Right lobe of liver (tissue), 4 donors: ENCODE data around the gene UGT1A10.

Experiments
- POLR2A ChIP-seq: fragments of 450-650 bp; IDR thresholded peaks from one replicate; pipeline ENCODE4 v1.6.1; 2017; ENCODE audit warnings: antibody characterized with exemption, mild to moderate bottlenecking
- TF ChIP-seq, protein P1 (sequence below), 4 donors: fragments of 200-600 bp in 3 of 4; fragments of 450-650 bp in 1 of 4; IDR thresholded peaks; one replicate each; pipeline versions ENCODE4 v1.5.1 to v1.8.0; 2016 to 2022; ENCODE audit warnings: antibody characterized with exemption in 4 of 4, mild to moderate bottlenecking in 2 of 4
- donor health status: DM: no; HTN: no; CAD: no.
- donor health status: DM: no; HTN: no; CAD: no.
- donor health status: DM: no; HTN: yes; CAD: no.

GRCh38 chr2:233793465-233794127, 157.3 kb downstream of the UGT1A10 start:
- TF ChIP-seq, protein P1, sequence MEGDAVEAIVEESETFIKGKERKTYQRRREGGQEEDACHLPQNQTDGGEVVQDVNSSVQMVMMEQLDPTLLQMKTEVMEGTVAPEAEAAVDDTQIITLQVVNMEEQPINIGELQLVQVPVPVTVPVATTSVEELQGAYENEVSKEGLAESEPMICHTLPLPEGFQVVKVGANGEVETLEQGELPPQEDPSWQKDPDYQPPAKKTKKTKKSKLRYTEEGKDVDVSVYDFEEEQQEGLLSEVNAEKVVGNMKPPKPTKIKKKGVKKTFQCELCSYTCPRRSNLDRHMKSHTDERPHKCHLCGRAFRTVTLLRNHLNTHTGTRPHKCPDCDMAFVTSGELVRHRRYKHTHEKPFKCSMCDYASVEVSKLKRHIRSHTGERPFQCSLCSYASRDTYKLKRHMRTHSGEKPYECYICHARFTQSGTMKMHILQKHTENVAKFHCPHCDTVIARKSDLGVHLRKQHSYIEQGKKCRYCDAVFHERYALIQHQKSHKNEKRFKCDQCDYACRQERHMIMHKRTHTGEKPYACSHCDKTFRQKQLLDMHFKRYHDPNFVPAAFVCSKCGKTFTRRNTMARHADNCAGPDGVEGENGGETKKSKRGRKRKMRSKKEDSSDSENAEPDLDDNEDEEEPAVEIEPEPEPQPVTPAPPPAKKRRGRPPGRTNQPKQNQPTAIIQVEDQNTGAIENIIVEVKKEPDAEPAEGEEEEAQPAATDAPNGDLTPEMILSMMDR (IDR thresholded peaks at IDR 0.05), result no peak
- TF ChIP-seq POLR2A, result no peak
